OCI-LY3 (cell line): ENCODE measurements around the gene TAF1A.

Experiments
- H2AFZ ChIP-seq: fragments of 200-600, 300-600 bp; shearing (Covaris generic); 2 replicates; pipeline ENCODE4 v1.6.0; 2014; ENCODE audit warnings: antibody characterized with exemption, low read depth, low read length
- H3K27ac ChIP-seq: fragments of 200-600, 300-600 bp; sonication (generic); 2 replicates; pipeline ENCODE4 v1.5.1; 2014; ENCODE audit warnings: mild to moderate bottlenecking, low read length, moderate library complexity, mixed read lengths
- H3K27me3 ChIP-seq: fragments of 200-600, 300-600 bp; sonication (generic); 2 replicates; pipeline ENCODE4 v1.6.1; 2014; ENCODE audit warnings: low read depth, low read length, mixed read lengths
- H3K36me3 ChIP-seq: fragments of 200-600, 300-600 bp; sonication (generic); replicated peaks from 2 replicates; pipeline ENCODE3; 2014; ENCODE audit warnings: low read depth, low read length, mixed read lengths
- H3K4me1 ChIP-seq: fragments of 300-600, 200-600 bp; sonication (generic); 2 replicates; pipeline ENCODE4 v1.6.1; 2014; ENCODE audit warnings: low read length, mixed read lengths
- H3K4me2 ChIP-seq: fragments of 200-600, 300-600 bp; sonication (generic); 2 replicates; pipeline ENCODE4 v1.6.1; 2014; ENCODE audit warnings: low read length, mixed read lengths
- H3K4me3 ChIP-seq: fragments of 300-600, 200-600 bp; sonication (generic); 2 replicates; pipeline ENCODE4 v1.5.1; 2014; ENCODE audit warnings: antibody characterized with exemption, mild to moderate bottlenecking, low read length, moderate library complexity
- H3K79me2 ChIP-seq: fragments of 300-600, 200-600 bp; shearing (Covaris generic); 2 replicates; pipeline ENCODE4 v1.6.1; 2014; ENCODE audit warnings: mild to moderate bottlenecking, low read length, mixed read lengths
- H3K9ac ChIP-seq: fragments of 300-600, 200-600 bp; shearing (Covaris generic); 2 replicates; pipeline ENCODE4 v1.6.0; 2014; ENCODE audit warnings: mild to moderate bottlenecking, low read length, moderate library complexity
- H3K9me3 ChIP-seq: fragments of 200-600, 300-600 bp; shearing (Covaris generic); 2 replicates; pipeline ENCODE4 v1.6.1; 2014; ENCODE audit warnings: low read length, mixed read lengths; ENCODE audit not compliant: insufficient read depth
- H4K20me1 ChIP-seq: fragments of 200-600, 300-600 bp; sonication (generic); 2 replicates; pipeline ENCODE4 v1.6.1; 2016; ENCODE audit warnings: low read length, mixed read lengths; ENCODE audit not compliant: insufficient read depth
- EZH2phosphoT487 ChIP-seq: fragments of 200-600 bp; shearing (Covaris generic); IDR thresholded peaks from 2 replicates; pipeline ENCODE4 v1.6.1; 2018; ENCODE audit warnings: antibody characterized with exemption, mixed run types, low read depth
- TF ChIP-seq, protein P1 (sequence below): fragments of 200-600, 300-600 bp; sonication (generic); IDR thresholded peaks from 2 replicates; pipeline ENCODE4 v1.5.1; 2014; ENCODE audit warnings: antibody characterized with exemption, low read length, low read depth

TAF1A gene

DNA sequence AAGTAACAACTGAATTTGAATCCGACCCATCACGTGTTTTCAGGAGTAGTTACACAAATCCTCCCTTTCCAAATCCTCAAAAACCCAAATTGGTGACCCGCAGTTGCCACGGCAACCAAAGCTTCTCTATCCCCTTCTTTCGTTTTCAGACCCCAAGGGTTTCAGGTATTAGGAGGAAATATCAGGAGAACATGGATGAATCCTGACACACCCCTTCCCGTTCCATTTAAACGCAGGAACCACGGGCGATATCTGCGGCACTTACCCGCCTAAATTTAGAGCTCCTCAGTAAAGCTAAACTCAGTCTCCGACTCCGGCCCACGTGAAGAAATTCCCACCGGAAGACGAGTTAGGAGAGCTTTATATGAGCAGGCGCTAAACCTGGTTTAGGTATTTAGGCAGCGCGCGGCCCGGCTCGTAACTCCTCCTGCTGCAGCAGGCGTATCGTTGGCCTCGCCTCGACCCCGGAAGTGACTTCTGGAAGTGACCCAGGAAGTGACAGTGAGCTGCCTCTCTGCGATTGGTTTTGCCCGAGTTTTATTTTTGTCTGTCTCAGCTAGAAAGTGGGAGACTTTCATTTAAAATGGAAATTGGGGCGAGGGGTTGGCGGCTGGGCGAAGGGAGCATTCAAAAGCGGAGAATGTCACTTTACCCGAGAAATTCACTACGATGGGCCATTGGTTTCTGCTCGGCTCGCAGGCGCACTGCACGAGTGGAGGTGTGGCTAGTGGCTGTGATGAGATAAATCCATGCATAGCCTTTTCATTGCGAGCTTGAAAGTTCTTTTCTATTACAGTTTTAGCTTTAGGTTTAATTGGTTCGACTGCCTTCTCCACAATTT, at the start of gene TAF1A:
TAF1A (minus strand) TSS at position 472 of the 841 bp plus-strand sequence.
- Histone ChIP-seq H3K27me3 (no peaks in the 10 kb centered on the region), H3K4me2 (peak within 1 kb of the TSS; percentile 91), H3K36me3 (peaks cover 17% of the 10 kb centered on the region), H2AFZ (peak within 1 kb of the TSS; percentile 95), H4K20me1 (no peaks in the 10 kb centered on the region), H3K79me2 (peaks cover 27% of the 10 kb centered on the region), H3K4me1 (peaks cover 13% of the 10 kb centered on the region), H3K27ac (peak within 1 kb of the TSS; percentile 41), H3K4me3 (peak within 1 kb of the TSS; percentile 95), H3K9me3 (no peaks in the 10 kb centered on the region), H3K9ac (peak within 1 kb of the TSS; percentile 90)
- TF ChIP-seq, protein P1, sequence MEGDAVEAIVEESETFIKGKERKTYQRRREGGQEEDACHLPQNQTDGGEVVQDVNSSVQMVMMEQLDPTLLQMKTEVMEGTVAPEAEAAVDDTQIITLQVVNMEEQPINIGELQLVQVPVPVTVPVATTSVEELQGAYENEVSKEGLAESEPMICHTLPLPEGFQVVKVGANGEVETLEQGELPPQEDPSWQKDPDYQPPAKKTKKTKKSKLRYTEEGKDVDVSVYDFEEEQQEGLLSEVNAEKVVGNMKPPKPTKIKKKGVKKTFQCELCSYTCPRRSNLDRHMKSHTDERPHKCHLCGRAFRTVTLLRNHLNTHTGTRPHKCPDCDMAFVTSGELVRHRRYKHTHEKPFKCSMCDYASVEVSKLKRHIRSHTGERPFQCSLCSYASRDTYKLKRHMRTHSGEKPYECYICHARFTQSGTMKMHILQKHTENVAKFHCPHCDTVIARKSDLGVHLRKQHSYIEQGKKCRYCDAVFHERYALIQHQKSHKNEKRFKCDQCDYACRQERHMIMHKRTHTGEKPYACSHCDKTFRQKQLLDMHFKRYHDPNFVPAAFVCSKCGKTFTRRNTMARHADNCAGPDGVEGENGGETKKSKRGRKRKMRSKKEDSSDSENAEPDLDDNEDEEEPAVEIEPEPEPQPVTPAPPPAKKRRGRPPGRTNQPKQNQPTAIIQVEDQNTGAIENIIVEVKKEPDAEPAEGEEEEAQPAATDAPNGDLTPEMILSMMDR: no peak
- no peak for TF ChIP-seq EZH2phosphoT487

DNA sequence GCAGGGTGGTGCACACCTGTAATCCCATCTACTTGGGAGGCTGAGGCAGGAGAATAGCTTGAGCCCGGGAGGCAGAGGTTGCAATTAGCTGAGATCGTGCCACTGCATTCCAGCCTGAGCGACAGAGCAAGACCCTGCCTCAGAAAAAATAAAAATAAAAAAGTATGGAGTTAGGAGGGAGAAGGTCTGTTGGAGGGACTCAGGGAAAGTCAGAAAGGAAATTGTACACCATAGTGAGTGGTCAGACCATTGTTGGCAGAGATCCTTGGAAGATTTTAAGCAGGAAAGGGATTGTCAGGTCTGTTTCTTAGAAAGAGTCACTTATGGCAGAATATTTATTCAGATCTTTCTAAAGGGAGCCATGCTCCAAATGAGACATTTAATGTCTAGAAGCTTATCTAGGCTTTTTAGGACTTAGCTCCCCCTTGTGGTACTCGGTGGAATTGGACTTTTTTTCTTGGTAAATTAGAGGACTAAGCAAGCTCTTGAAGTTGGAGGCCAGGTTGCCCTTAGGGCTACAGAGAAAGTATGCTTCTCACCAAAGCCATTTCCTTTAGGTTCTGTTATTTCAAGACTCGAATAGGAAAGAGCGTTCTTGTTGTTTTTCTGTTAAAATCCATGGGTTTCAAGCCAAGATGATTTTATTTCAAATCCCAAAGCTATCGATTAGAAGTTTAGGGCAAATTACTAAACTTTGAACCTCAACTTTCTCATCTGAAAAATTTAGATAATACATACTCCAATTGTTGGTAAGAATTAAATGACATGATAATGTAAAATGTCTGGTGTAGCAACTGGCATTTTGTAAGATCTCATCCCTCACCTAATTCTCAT, 44.7 kb upstream of the TAF1A start:
- no peaks in the 10 kb centered on the region for H3K4me1 ChIP-seq
- H3K9me3 ChIP-seq: no peaks in the 10 kb centered on the region
- H3K27me3 ChIP-seq: no peaks in the 10 kb centered on the region
- TF ChIP-seq, protein P1: peak; percentile 94
- no peak for TF ChIP-seq EZH2phosphoT487
- H3K27ac ChIP-seq: no peak overlapping the region
- H3K4me3 ChIP-seq: no peak overlapping the region
- H3K36me3 ChIP-seq: peaks cover 42% of the 10 kb centered on the region
- no peak overlapping the region for H2AFZ ChIP-seq
- no peaks in the 10 kb centered on the region for H4K20me1 ChIP-seq
- H3K9ac ChIP-seq: no peak overlapping the region
- H3K79me2 ChIP-seq: no peaks in the 10 kb centered on the region
- no peak overlapping the region for H3K4me2 ChIP-seq

DNA sequence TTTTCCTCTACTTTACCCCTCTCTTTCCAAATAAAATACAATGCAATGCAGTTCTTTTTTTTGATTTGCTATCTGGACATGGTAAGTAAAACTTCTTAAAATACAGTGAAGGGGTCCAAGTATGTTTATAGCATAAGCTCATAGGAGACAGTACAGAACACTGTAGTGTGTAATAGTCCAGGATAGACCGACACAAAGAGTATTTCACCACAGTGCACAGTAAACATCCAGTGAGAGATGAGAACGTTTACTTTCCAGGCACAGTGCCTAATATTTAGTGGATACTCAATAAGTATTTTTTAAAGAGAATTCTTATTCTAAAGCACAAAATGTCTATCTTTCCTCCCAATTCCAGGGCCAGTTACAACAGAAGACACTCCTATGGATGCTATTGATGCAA, 43.0 kb upstream of the TAF1A start:
- no peak overlapping the region for H3K27ac ChIP-seq
- H3K4me2 ChIP-seq: no peak overlapping the region
- H3K4me1 ChIP-seq: no peaks in the 10 kb centered on the region
- no peak overlapping the region for H2AFZ ChIP-seq
- TF ChIP-seq, protein P1: no peak
- no peak for TF ChIP-seq EZH2phosphoT487
- no peaks in the 10 kb centered on the region for H3K9me3 ChIP-seq
- H3K79me2 ChIP-seq: no peaks in the 10 kb centered on the region
- H3K4me3 ChIP-seq: no peak overlapping the region
- H3K27me3 ChIP-seq: no peaks in the 10 kb centered on the region
- H3K36me3 ChIP-seq: peaks cover 52% of the 10 kb centered on the region
- H3K9ac ChIP-seq: no peak overlapping the region
- H4K20me1 ChIP-seq: no peaks in the 10 kb centered on the region

DNA sequence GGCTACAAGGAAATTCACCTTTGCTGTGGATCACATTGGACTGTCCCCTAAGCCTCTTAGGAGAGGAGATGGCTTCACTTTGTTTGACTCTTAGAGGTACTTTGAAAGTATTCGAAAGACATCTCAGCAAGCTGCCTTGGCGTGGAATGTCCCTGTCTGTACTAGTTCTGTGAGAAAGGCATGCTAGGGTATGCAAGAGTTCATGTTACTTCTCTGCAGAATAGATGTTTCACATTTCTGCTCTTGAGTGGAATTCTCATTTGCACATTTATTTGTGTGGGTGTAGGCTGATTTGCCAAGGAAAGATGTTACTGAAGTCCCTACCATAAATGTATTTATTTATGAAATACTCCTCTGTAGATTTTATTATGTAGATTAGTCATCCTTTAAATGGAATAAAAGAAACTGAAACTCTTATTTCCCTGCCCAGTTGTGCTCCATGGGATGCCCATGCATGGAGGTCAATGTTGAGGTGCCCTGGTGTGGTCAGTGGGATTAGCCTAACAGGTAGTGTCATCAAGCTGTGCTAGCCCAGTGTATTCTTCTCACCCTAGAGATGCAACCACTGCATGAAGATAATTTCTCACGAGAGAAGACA, 42.0 kb upstream of the TAF1A start:
- Histone ChIP-seq H3K27me3 (no peaks in the 10 kb centered on the region), H3K79me2 (no peaks in the 10 kb centered on the region), H3K36me3 (peaks cover 53% of the 10 kb centered on the region), H3K4me2 (no peak overlapping the region), H3K4me1 (no peaks in the 10 kb centered on the region), H3K27ac (no peak overlapping the region), H4K20me1 (no peaks in the 10 kb centered on the region), H2AFZ (no peak overlapping the region), H3K9me3 (no peaks in the 10 kb centered on the region), H3K9ac (no peak overlapping the region), H3K4me3 (no peak overlapping the region)
- no peak for TF ChIP-seq EZH2phosphoT487
- TF ChIP-seq, protein P1: no peak
